Peyer's patch (tissue), 4 donors: ENCODE data around the gene NFS1.

ENCODE experiments used
- CTCF ChIP-seq, 6 experiments: fragments of 450-650 bp in 4 of 6; fragments of 200-600 bp in 2 of 6; sonication (generic) in 1 of 6; IDR thresholded peaks; one replicate each; pipeline ENCODE4 v1.5.1; 2017 to 2019; ENCODE audit warnings: antibody characterized with exemption in 6 of 6, mild to moderate bottlenecking in 3 of 6, moderate library complexity in 1 of 6
- POLR2A ChIP-seq, 2 donors: fragments of 450-650 bp; IDR thresholded peaks; one replicate each; pipeline ENCODE4 v1.5.1; 2017; ENCODE audit warnings: antibody characterized with exemption in 2 of 2, mild to moderate bottlenecking in 2 of 2, moderate library complexity in 2 of 2

GRCh38 chr20:35709259-35709658 is 10.1 kb upstream of the NFS1 start:
- TF ChIP-seq CTCF (IDR thresholded peaks at IDR 0.05), result no peak
- no peak for TF ChIP-seq POLR2A (IDR thresholded peaks at IDR 0.05)
